Subcutaneous abdominal adipose tissue (tissue), 5 donors: ENCODE results near the gene CC2D2B.

Experiments used
- H3K27ac ChIP-seq: one replicate; pipeline ENCODE4 v1.7.0; 2013; ENCODE audit warnings: low read depth, mild to moderate bottlenecking, inconsistent platforms, low read length, moderate library complexity
- H3K27me3 ChIP-seq, 5 donors: one replicate each; pipeline ENCODE4 v1.7.0; 2013; ENCODE audit warnings: low read length in 5 of 5, inconsistent platforms in 1 of 5; ENCODE audit not compliant: control insufficient read depth in 5 of 5, insufficient read depth in 4 of 5
- H3K36me3 ChIP-seq, 5 donors: one replicate each; pipeline ENCODE4 v1.7.0; 2013; ENCODE audit warnings: low read length in 5 of 5; ENCODE audit not compliant: control insufficient read depth in 5 of 5, insufficient read depth in 5 of 5
- H3K4me1 ChIP-seq, 5 donors: one replicate each; pipeline ENCODE4 v1.7.0; 2013; ENCODE audit warnings: low read length in 5 of 5, mild to moderate bottlenecking in 3 of 5, moderate library complexity in 1 of 5; ENCODE audit not compliant: control insufficient read depth in 5 of 5, insufficient read depth in 5 of 5
- H3K4me3 ChIP-seq, 5 donors: one replicate each; pipeline ENCODE4 v1.7.0; 2013; ENCODE audit warnings: low read length in 5 of 5, low read depth in 1 of 5
- H3K9ac ChIP-seq, 5 donors: one replicate each; pipeline ENCODE4 v1.7.0; 2013; ENCODE audit warnings: low read length in 5 of 5, mild to moderate bottlenecking in 4 of 5, moderate library complexity in 3 of 5
- H3K9me3 ChIP-seq, 5 donors: one replicate each; pipeline ENCODE4 v1.7.0; 2013; ENCODE audit warnings: low read length in 5 of 5; ENCODE audit not compliant: control insufficient read depth in 5 of 5
- donor health status: healthy.
- donor health status: healthy.
- donor health status: healthy.
- donor health status: healthy.
- donor health status: healthy.

Gene CC2D2B, protein sequence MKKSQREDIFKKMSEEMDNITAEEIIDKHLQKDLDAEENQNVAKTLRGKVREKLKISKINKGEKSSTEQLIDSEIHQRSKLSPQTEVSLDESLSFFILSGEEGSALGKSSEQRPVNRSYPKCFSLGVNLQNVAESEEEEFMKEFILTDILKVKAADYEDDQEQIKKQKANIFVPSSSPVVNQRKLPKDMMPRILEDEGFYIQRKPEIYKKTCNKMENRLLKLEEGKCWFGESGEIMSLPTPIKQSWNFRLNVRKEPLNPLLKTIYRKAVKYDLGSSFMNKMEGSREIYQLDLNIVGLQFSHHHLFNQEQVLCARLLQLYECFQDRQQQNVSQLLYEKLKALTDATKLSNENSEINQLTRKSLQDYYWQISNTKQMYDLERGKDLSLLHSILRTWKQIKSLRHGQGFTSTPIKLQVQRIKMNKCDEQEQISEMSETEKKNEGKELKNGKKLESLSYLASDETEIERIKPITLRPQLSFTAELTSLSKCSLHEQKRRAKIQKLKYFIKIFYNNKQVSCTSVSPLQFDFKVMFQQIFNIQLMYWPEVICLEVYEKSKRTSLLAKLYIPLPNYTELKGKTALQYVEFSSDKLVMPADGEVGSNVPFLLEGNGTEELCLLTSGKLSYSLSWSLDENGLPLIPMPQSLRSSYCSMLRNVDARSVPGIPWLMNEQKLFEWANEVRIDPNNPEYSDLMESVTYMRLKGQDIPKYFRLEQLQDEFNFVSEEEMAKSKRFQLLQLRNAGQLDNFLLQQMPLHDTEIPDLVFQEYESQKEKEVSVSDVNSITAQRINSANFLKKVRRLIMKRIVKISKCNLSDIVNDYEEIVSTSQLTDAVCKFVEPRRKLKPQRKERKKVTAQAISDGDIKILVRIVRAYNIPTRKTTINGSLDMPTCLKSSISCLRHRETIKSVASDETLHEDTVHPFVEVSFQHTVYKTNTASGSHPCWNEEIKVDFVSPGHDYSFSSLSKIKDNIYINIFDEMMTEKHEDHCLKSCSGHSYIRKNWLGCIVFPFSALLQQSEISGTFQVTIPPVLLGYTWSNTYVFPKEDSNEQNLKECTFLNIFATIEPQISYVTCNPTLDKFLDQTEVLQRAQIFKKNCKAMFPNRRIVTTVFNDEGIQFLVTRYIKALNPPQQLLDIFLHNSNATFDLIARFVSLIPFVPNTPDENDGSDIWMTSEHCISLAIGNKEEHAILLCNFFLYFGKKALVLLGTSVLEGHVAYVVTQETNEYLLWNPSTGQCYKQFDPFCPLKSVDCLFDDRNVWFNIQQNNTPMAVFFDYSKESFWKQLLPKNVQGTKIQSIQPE (N-terminal part only)

DNA sequence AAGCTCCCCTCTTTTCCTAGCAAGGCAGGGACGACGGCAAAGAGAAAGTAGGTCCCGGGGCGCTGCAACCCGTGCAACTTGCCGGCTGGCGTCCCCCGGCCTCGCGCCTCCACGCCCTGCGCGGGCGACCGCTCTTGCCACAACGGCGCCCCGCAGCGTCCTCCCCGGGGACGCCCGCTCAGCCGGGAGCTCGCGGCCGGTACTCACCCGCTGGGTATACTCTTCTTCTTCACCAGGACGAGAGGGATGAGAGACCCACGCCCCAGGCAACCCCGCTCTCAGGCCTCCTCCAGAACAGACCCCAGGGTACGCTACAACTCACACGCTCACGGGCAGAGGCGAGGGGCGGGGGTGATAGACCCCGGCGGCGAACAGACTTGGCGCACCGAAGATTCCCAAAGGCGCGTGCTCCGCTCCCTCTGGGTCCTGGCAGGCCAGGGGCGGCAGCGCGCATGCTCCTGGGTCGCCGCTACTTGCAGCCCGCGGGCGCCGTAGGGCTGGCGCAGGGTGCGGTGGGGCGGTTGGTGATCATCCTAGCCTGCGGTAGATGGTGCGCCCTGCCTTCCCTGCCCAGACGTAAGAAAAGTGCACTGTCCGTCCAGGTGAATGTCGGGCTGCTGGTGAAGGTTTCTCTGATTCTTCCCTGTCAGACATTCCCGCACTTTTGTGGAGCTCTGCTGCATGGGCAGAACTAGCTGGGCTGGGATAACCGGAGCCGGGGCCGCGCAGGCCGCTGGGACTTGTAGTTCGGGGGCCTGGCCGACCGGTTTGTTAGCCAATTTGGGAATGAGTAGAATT is at the start of gene CC2D2B:
TSS of gene CC2D2B (plus strand) at position 520 of the 798 bp plus-strand sequence. CDS start 3,349 bp downstream, outside the sequence.
- H3K9me3 ChIP-seq, result no peaks in the 10 kb centered on the region
- peak within 1 kb of the TSS; percentile 19 for H3K27ac ChIP-seq
- peak within 1 kb of the TSS; percentile 64 to 85 (median 76) for H3K9ac ChIP-seq
- peaks cover 0 to 18% (median 9%) of the 10 kb centered on the region in 5 donors for H3K4me1 ChIP-seq
- H3K27me3 ChIP-seq, result no peaks in the 10 kb centered on the region
- peak within 1 kb of the TSS; percentile 84 to 94 (median 93) for H3K4me3 ChIP-seq
- H3K36me3 ChIP-seq, result peaks cover 1 to 9% (median 6%) of the 10 kb centered on the region in 5 donors

DNA sequence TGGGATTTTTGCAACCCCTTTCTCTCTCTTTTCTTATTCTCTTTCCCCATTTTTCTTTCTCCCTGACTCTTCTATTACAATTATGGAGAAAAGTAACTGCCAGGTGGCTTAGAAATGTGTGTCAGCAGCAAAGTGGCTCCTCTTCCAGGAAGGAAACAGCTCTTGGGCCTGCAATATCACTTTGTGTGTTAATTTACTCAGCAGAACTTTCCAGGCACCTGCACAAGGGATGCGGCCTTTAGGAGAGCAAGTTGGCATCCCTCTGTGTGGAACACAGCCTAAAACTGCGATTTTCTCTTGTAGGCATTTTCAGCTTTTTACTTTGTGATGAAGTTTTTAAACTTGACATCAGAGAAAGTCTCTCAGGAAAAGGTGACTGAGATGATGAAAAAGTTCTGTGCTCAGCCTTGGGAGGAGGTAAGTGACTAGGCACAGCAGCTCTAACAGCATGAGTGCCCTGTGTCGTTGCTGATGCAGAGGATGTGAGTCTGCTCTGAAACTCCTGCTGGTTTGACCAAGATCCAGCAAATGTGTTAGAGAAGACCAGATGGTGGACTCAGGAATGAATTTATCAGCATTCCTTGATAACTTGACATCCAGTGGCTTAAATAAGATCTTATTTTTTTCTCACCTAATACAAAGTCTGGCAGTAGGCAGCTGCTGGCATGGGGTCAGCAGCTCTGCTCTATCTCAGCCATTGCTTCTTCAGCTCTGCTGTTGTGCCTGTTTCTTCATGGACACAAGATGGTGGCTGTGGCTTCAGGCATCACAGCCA is 47.4 kb upstream of the CC2D2B start:
- H3K27ac ChIP-seq, result no peak overlapping the region

DNA sequence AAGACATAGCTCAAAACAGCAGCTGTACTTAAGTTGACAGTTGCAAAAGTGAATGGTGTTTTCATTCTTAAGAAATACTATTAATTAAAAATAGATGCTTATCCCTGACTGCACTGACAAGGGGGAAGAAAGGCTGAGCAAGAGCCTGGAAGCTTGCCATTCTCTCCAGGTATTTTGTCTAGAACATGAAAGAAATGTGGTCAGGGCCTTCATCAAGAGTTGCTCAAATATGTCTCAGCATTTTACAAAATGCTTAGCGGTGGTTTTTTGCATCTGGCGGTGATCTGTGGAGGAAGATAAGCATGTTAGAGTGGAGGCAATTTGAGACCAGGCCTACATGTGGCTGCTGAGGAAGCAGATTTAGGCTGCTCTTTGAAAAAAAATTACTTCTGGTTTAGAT is 46.4 kb upstream of the CC2D2B start:
- no peak overlapping the region for H3K4me3 ChIP-seq
- peaks cover 0 to 5% (median 0%) of the 10 kb centered on the region in 5 donors for H3K36me3 ChIP-seq
- H3K27me3 ChIP-seq, result no peaks in the 10 kb centered on the region
- no peaks in the 10 kb centered on the region for H3K4me1 ChIP-seq
- H3K27ac ChIP-seq, result no peak overlapping the region
- no peak overlapping the region for H3K9ac ChIP-seq
- H3K9me3 ChIP-seq, result no peaks in the 10 kb centered on the region

More for the DNA sequence above, 47.4 kb upstream of the CC2D2B start:
- Histone ChIP-seq H3K9me3 (no peaks in the 10 kb centered on the region), H3K27me3 (no peaks in the 10 kb centered on the region), H3K9ac (no peak overlapping the region), H3K4me1 (no peaks in the 10 kb centered on the region), H3K4me3 (no peak overlapping the region), H3K36me3 (peaks cover 0 to 3% (median 0%) of the 10 kb centered on the region in 5 donors)

DNA sequence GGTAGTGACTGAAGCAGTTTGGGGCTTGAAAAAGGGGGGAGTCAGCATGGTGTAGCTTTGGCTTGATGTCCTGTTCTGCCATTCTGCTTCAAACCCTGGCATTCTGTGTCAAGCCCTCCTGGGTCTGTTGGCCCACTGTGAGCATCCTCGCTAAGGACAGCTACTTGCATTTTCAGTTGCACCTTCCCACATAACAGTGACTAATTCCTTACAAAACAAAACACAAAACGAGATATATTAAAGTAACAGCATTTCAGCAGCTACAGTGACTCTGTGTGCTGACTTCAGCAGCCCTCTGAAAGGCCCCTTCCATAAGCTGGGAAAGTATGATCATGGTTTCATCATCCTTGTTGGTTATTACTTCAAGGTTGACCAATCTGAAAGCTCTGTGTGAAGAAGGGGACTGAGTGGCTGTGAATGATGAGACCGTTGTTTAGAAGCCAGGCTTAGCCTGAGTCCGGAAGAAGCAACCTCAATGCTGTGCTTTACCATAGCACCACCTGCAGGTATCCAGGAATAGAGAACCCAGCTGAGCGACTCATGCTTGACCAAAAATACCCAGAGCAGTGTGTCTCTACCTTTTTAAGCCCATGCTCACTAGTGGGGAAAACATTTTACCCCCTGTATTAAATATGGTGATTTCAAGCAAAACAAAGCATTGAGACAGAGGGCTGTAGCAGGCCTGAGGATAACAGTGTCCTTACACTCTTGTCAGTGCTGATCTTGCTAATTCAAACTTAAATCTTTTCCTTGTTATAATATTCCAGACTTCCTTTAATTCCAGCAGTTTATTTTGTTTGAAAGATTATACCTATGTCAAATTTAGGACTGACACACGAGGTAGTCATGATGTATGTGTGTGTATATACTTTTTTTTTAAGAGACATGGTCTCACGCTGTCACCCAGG is 42.6 kb upstream of the CC2D2B start:
- peaks cover 3 to 11% (median 5%) of the 10 kb centered on the region in 5 donors for H3K36me3 ChIP-seq
- H3K9me3 ChIP-seq, result no peaks in the 10 kb centered on the region
- H3K9ac ChIP-seq, result no peak overlapping the region
- H3K27ac ChIP-seq, result no peak overlapping the region
- H3K4me1 ChIP-seq, result no peaks in the 10 kb centered on the region
- H3K27me3 ChIP-seq, result no peaks in the 10 kb centered on the region
- H3K4me3 ChIP-seq, result no peak overlapping the region

DNA sequence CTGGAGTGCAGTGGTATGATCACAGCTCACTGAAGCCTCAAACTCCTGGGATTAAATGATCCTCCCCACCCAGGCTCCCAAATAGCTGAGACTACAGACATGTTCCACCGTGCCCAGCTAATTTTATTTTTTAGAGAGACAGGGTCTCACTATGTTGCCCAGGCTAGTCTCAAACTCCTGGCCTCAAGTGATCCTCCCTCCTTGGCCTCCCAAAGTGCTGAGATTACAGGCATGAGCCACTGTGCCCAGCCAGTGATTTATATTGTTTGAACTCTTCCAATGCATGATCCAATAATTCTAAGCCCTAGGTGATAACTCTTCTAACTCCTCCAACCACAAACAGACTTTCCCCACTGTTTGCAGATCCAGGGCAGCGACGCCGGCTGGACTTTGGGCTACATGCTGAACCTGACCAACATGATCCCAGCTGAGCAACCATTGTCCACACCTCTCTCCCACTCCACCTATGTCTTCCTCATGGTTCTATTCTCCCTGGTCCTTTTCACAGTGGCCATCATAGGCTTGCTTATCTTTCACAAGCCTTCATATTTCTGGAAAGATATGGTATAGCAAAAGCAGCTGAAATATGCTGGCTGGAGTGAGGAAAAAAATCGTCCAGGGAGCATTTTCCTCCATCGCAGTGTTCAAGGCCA is 41.8 kb upstream of the CC2D2B start:
- Histone ChIP-seq H3K4me1 (no peaks in the 10 kb centered on the region), H3K27ac (no peak overlapping the region)

DNA sequence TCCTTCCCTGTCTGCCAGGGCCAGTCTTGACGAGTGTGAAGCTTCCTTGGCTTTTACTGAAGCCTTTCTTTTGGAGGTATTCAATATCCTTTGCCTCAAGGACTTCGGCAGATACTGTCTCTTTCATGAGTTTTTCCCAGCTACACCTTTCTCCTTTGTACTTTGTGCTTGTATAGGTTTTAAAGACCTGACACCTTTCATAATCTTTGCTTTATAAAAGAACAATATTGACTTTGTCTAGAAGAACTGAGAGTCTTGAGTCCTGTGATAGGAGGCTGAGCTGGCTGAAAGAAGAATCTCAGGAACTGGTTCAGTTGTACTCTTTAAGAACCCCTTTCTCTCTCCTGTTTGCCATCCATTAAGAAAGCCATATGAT is 41.3 kb upstream of the CC2D2B start:
- Histone ChIP-seq H3K9ac (no peak overlapping the region), H3K9me3 (no peaks in the 10 kb centered on the region), H3K36me3 (peaks cover 6 to 16% (median 9%) of the 10 kb centered on the region in 5 donors), H3K27me3 (no peaks in the 10 kb centered on the region), H3K4me1 (no peaks in the 10 kb centered on the region), H3K4me3 (no peak overlapping the region), H3K27ac (no peak overlapping the region)

More for the DNA sequence above, 41.8 kb upstream of the CC2D2B start:
- H3K9me3 ChIP-seq, result no peaks in the 10 kb centered on the region
- no peak overlapping the region for H3K4me3 ChIP-seq
- no peaks in the 10 kb centered on the region for H3K27me3 ChIP-seq
- peaks cover 5 to 16% (median 7%) of the 10 kb centered on the region in 5 donors for H3K36me3 ChIP-seq
- H3K9ac ChIP-seq, result no peak overlapping the region

DNA sequence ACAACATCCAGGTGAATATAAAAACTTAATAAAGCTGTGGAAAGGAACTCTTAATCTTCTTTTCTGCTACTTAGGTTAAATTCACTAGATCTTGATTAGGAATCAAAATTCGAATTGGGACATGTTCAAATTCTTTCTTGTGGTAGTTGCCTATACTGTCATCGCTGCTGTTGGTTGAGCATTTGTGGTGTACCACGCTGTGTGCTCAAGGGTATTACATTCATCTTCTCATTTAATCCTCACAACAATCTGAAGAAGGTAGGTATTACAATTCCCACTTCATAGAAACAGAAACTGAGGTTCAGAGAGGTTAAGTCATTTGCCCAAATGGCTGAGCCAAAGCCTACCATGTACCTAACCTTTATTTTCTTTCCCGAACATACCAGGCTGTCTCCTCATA is 39.9 kb upstream of the CC2D2B start:
- no peaks in the 10 kb centered on the region for H3K4me1 ChIP-seq
- H3K36me3 ChIP-seq, result peaks cover 8 to 21% (median 10%) of the 10 kb centered on the region in 5 donors
- no peaks in the 10 kb centered on the region for H3K27me3 ChIP-seq
- no peak overlapping the region for H3K4me3 ChIP-seq
- H3K27ac ChIP-seq, result no peak overlapping the region
- H3K9me3 ChIP-seq, result no peaks in the 10 kb centered on the region
- no peak overlapping the region for H3K9ac ChIP-seq
